HepG2 (cell line): ENCODE measurements around the gene ALB. TPM values are rescaled to one million over a fixed set of nuclear protein-coding genes. Genes with fewer than 3 reads are reported as not detected.

Experiments
- ATF4 ChIP-seq, 2 experiments: fragments of 450-650 bp in 1 of 2; sonication (generic) in 1 of 2; formaldehyde crosslinking; IDR thresholded peaks; 2 replicates each; pipeline versions ENCODE4 v1.5.0 to v1.8.0; 2020 to 2022; ENCODE audit warnings: mild to moderate bottlenecking in 1 of 2, missing genetic modification reagents in 1 of 2
- E2F5 ChIP-seq: sonication (generic); formaldehyde crosslinking; conservative IDR thresholded peaks from 2 replicates; pipeline ENCODE4 v1.4.0; 2020; ENCODE audit warnings: missing genetic modification reagents
- FOSL2 ChIP-seq: sonication (generic); formaldehyde crosslinking; IDR thresholded peaks from 2 replicates; pipeline ENCODE4 v1.4.0; 2020; ENCODE audit warnings: missing genetic modification reagents
- GMEB1 ChIP-seq: sonication (generic); formaldehyde crosslinking; IDR thresholded peaks from 2 replicates; pipeline ENCODE4 v1.5.1; 2020; ENCODE audit warnings: missing genetic modification reagents, mild to moderate bottlenecking, borderline replicate concordance
- JUN ChIP-seq: sonication (generic); formaldehyde crosslinking; IDR thresholded peaks from 2 replicates; pipeline ENCODE4 v1.4.0; 2020; ENCODE audit warnings: mild to moderate bottlenecking, missing genetic modification reagents
- KMT2A ChIP-seq: sonication (generic); formaldehyde crosslinking; IDR thresholded peaks from 2 replicates; pipeline ENCODE4 v1.4.0; 2020; ENCODE audit warnings: missing genetic modification reagents
- MBD4 ChIP-seq: IDR thresholded peaks from 2 replicates; pipeline ENCODE4 v1.6.1; 2012; ENCODE audit warnings: low read length, inconsistent platforms, borderline replicate concordance
- MEIS2 ChIP-seq: sonication (generic); formaldehyde crosslinking; IDR thresholded peaks from 2 replicates; pipeline ENCODE4 v1.9.0; 2021; ENCODE audit warnings: mild to moderate bottlenecking, missing genetic modification reagents
- NCOR1 ChIP-seq: fragments of 200-600 bp; sonication (generic); IDR thresholded peaks from 2 replicates; pipeline ENCODE4 v1.7.0; 2017; ENCODE audit warnings: antibody characterized with exemption, low read length, borderline replicate concordance
- SAFB2 ChIP-seq: sonication (generic); formaldehyde crosslinking; IDR thresholded peaks from 2 replicates; pipeline ENCODE4 v1.5.1; 2020; ENCODE audit warnings: missing genetic modification reagents, low read depth, mild to moderate bottlenecking, borderline replicate concordance
- SP4 ChIP-seq: sonication (generic); formaldehyde crosslinking; IDR thresholded peaks from 2 replicates; pipeline ENCODE4 v1.8.1; 2023; ENCODE audit warnings: mild to moderate bottlenecking, missing genetic modification reagents
- SPEN ChIP-seq: sonication (generic); formaldehyde crosslinking; IDR thresholded peaks from 2 replicates; pipeline ENCODE4 v1.5.1; 2020; ENCODE audit warnings: low read depth, mild to moderate bottlenecking, missing genetic modification reagents
- ZNF136 ChIP-seq: sonication (generic); formaldehyde crosslinking; IDR thresholded peaks from 2 replicates; pipeline ENCODE4 v1.8.1; 2022; ENCODE audit warnings: low read depth, mild to moderate bottlenecking, moderate library complexity, missing genetic modification reagents
- ZNF224 ChIP-seq: sonication (generic); formaldehyde crosslinking; IDR thresholded peaks from 2 replicates; pipeline ENCODE4 v1.5.0; 2020; ENCODE audit warnings: mild to moderate bottlenecking, missing genetic modification reagents
- ZNF230 ChIP-seq: sonication (generic); formaldehyde crosslinking; IDR thresholded peaks from 2 replicates; pipeline ENCODE4 v1.4.0; 2020; ENCODE audit warnings: mild to moderate bottlenecking, missing genetic modification reagents
- ZNF407 ChIP-seq: sonication (generic); formaldehyde crosslinking; IDR thresholded peaks from one replicate; pipeline ENCODE4 v1.5.1; 2020; ENCODE audit warnings: mild to moderate bottlenecking, missing genetic modification reagents; ENCODE audit errors: not compliant biosample characterization
- ZNF543 ChIP-seq: sonication (generic); formaldehyde crosslinking; IDR thresholded peaks from 2 replicates; pipeline ENCODE4 v1.4.0; 2020; ENCODE audit warnings: mild to moderate bottlenecking, missing genetic modification reagents
- ZSCAN9 ChIP-seq: IDR thresholded peaks from 2 replicates; pipeline ENCODE4 v1.6.1; 2016; ENCODE audit warnings: borderline replicate concordance
- polyA plus RNA-seq, 8 experiments: library from polyadenylated mRNA; depleted of rRNA in 3 of 8; stranded (reverse) in 7 of 8; unstranded in 1 of 8; fragments of >200 nt; fragmentation: Illumina TruSeq in 4 of 8; extraction: Trizol in 4 of 8; gene quantifications; 2 replicates each; pipeline versions ENCODE4 v1.2.1 to v1.2.3, GENCODE V29; 2011 to 2016; ENCODE audit warnings: low read depth in 4 of 8, missing spikeins in 1 of 8, mixed read lengths in 1 of 8; ENCODE audit not compliant: insufficient read depth in 1 of 8
- total RNA-seq, 5 experiments: library from RNA; depleted of rRNA; stranded (reverse); fragments of >200 nt; fragmentation: Illumina TruSeq; extraction: Trizol; gene quantifications; 2 replicates each; pipeline ENCODE4 v1.2.3, GENCODE V29; 2016; ENCODE audit warnings: low read depth in 1 of 5

ALB gene
- total and polyA plus RNA-seq, 2 of the 13 experiments (the other 11 are each of a cell fraction or from before 2014, with no cell fraction given): 22,259 to 22,625 TPM

GRCh38 chr4:73432169-73433000 lies 28.3 kb downstream of the ALB start (continued):
- TF ChIP-seq GMEB1 (CRISPR knock-in tag) (no peak; the same call in 1 of the 2 replicates), ZNF230 (no peak), FOSL2 (no peak), MBD4 (peak; percentile 77; the same call in 1 of the 2 replicates), ZSCAN9 (no peak), SAFB2 (CRISPR knock-in tag) (no peak), ZNF224 (no peak), E2F5 (CRISPR knock-in tag) (no peak), ZNF407 (CRISPR knock-in tag) (no peak), MEIS2 (no peak), ZNF136 (CRISPR knock-in tag) (no peak), ATF4 (CRISPR knock-in tag; IDR thresholded peaks at IDR 0.05) (peak in 1 of 2 experiments; percentile 85; a peak in 2 of 4 replicates), NCOR1 (peak; percentile 100), SPEN (CRISPR knock-in tag) (no peak), KMT2A (CRISPR knock-in tag) (no peak), ZNF543 (CRISPR knock-in tag) (no peak; the same call in 1 of the 2 replicates), SP4 (CRISPR knock-in tag) (no peak), JUN (CRISPR knock-in tag) (peak; percentile 98)
